H7 (cell line): ENCODE data around the gene HNF1B. TPM values are rescaled to one million over a fixed set of nuclear protein-coding genes. Genes with fewer than 3 reads are reported as not detected.

Experiments used
- DNase-seq: peaks from one replicate; pipeline ENCODE4 v3.0.0; 2012
- H3K27me3 ChIP-seq: 2 replicates; pipeline ENCODE4 v1.6.0; 2011; ENCODE audit warnings: mild to moderate bottlenecking, low read length; ENCODE audit not compliant: control insufficient read depth, insufficient read depth
- H3K36me3 ChIP-seq: replicated peaks from 2 replicates; pipeline ENCODE4 v1.5.1; 2011; ENCODE audit warnings: low read length; ENCODE audit not compliant: control insufficient read depth, insufficient read depth
- H3K4me3 ChIP-seq: 2 replicates; pipeline ENCODE4 v1.5.1; 2011; ENCODE audit warnings: low read depth, mild to moderate bottlenecking, control low read depth, low read length, moderate library complexity; ENCODE audit not compliant: insufficient read depth
- total RNA-seq: library from RNA; depleted of rRNA; stranded (reverse); fragments of >200 nt; shearing (Covaris generic); gene quantifications from 2 replicates; pipeline ENCODE4 v1.2.3, GENCODE V29; 2014

Gene HNF1B
- total RNA-seq, 1 experiment from 2014 or later, result 1.1 TPM

DNA sequence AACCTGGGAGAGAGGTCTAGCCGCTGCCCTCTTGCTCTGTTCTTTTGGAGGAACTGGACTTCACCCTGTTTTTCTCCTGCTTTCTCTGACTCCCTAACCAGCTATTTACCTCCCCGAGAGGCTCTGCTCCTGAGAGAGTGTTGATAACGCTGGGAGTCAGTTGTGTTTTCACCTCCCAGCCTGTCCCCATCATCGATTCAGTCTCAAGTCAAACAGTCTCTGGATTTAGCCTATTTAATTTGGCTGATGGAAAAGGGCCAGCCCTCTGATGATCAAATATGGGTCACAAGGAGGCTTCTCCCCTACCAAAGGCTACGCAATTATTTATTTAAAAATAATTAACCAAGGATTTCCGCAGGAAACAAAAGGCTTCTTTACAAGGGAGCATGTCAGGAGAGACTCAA, 31.8 kb downstream of the HNF1B start:
- no peaks in the 10 kb centered on the region for H3K36me3 ChIP-seq
- DNase-seq, result no peak
- H3K27me3 ChIP-seq, result no peaks in the 10 kb centered on the region
- H3K4me3 ChIP-seq, result no peak overlapping the region

DNA sequence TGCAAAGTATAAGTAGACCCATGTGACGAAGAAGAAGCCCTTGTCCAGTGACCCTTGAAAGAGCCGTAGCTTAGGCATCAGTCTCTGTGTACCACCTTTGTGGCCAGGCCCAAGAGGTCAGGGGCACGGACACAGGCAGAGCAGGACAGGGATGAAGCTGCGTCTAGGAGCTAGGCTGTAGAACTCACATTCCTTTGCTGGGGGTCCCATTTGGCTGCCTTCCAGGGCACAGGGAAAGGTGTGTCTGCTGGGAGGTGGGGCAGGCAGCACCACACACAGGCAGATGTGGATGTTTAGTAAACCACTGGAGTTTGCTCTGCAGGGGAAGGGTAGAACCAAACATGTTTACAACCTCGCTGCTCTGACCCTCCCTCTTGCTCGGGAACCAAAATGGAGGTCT, 33.7 kb downstream of the HNF1B start:
- H3K4me3 ChIP-seq, result no peak overlapping the region
- H3K36me3 ChIP-seq, result no peaks in the 10 kb centered on the region
- DNase-seq, result no peak
- H3K27me3 ChIP-seq, result no peaks in the 10 kb centered on the region

DNA sequence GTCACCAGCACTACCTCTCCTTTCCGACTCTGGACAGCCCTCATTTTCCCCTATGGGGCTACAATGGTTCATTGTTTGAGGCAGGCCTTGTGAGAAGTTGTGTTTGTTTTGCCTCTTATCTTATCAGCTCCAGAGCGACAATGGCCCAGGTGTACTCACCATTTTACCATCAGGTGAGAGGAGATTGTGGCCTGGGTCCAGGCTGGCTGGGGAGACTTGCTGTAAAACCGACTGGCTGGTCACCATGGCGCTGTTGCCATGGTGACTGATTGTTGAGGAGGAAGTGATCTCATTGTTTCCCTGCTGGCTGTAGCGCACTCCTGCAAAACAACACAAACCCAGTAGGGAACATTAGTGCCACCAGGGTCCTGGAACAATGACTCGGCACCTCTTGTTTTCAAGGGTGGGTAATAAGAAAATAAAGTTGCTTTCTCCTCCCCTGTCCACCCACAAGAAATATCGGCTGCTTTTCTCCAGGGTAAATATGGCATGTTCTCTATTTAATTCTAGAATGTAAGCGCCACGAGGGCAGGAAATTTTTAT, 34.4 kb downstream of the HNF1B start:
- Histone ChIP-seq H3K36me3 (no peaks in the 10 kb centered on the region), H3K27me3 (no peaks in the 10 kb centered on the region), H3K4me3 (no peak overlapping the region)
- peak; percentile 77 for DNase-seq

DNA sequence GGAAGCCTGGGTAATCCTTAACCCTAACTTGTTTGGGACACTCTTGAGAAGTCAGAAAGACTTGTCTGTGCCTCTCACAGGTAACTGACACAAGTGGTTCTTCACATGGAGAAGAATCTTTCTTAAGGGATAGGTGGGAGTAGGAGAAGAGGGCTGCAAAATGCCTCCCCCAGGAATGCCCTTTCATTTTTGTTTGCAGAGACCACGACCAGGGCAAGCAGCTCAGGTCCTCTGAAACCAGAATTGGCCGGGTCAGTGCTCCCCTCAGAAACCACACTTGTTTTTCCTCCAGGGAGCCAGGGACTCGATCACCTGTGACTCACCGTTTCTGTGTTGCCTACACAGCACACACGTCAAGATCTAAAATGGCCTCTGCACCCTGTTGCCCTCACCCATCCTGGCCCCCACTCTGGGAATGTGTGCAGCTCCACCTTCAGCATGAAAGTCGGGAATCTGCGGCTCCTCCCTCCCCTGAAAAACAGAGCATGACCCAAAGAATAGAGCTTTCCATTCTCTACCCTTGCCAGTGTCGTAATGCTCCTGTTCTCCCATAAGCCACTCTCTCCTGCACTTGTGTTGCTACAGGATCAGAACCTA, 36.1 kb downstream of the HNF1B start:
- Histone ChIP-seq H3K4me3 (no peak overlapping the region), H3K27me3 (no peaks in the 10 kb centered on the region), H3K36me3 (no peaks in the 10 kb centered on the region)
- no peak for DNase-seq

DNA sequence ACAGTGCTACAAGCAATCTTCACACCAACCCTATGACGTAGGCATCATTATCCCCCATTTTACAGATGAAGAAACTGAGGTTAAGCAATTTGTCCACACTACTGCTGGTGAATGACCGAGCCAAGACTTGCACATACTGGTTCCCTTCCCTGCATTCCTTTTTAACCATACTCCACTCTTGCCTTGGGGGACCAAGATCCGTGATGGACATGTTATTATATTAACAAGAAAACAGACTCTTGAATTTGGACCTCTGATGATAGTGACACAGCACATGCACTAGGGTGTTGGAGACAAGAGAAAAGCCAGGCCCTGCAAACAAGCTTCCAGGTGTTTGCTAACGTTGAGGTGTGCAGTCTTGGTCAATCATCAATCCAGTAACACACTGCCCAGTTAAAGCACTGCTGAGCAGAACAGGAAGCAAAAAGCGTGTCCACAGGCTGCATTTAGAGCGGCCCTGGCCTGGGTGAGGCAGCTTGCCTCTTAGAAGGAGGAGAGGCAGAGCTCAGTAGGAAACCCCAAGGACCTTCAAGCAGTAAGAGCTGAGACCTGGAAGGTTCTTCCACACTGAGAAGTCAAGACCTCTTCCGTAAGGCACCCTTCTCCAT, 36.7 kb downstream of the HNF1B start:
- no peak overlapping the region for H3K4me3 ChIP-seq
- H3K36me3 ChIP-seq, result no peaks in the 10 kb centered on the region
- no peaks in the 10 kb centered on the region for H3K27me3 ChIP-seq
- DNase-seq, result no peak

DNA sequence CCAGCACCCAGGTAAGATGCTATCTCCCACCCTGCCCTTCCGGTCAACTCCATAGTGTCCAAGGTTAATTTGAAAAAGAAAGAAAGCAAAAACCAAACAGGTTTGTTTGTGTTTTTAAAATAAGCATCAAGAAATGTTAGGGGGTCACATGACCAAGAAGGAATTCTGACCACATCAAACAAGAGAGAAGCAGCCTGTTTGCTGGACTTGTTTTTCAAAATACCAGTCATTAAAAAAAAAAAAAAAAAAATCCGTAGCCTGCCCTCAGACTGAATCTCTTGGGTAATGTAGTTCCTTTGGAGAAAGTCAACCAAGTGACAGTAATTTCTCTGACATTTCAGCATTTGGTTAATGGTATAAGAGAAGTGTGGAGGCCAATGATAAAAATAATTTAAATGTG, 38.4 kb downstream of the HNF1B start:
- Histone ChIP-seq H3K27me3 (no peaks in the 10 kb centered on the region), H3K4me3 (no peak overlapping the region), H3K36me3 (no peaks in the 10 kb centered on the region)
- DNase-seq, result no peak

DNA sequence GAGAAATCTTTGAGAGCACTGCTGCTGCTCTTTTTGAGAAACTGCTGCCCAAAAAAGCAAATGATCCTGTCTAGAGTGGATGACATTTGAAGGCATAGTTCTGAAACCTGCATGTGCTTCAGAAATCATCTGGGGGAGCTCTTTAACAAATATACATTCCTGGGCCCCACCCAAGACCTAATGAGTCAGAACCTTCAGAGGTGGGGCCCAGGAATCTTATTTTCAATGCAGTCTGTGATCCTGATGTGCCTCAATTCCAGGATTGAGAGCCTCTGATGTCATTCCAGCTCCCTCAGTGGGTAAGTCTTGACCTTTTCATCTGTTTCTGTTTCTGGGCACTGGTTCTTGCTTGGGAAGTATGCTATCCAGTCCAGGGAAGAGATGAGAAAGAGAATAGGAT, 42.3 kb downstream of the HNF1B start:
- no peak overlapping the region for H3K4me3 ChIP-seq
- no peak for DNase-seq
- H3K36me3 ChIP-seq, result no peaks in the 10 kb centered on the region
- H3K27me3 ChIP-seq, result no peaks in the 10 kb centered on the region

DNA sequence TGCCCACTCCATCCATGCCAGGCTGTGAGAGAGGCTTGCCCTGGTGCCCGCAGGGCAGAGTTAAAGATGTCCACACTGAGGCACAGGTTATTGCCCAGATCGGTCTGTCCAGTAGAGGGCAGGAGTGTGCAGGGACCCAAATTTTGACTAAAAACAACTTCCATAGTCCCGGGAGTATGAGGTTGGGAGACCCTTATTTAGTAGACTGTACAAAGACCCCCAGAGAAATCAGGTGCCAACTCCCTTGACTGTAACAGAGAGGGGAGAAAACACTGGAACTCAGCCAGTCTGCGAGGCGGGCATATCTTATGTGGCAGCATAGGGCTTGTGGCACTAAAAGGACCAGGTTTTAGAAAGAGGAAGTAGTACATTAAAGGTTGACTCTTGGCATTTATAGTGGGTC, 43.4 kb downstream of the HNF1B start:
- no peak overlapping the region for H3K4me3 ChIP-seq
- DNase-seq, result peak; percentile 81
- H3K27me3 ChIP-seq, result no peaks in the 10 kb centered on the region
- no peaks in the 10 kb centered on the region for H3K36me3 ChIP-seq

DNA sequence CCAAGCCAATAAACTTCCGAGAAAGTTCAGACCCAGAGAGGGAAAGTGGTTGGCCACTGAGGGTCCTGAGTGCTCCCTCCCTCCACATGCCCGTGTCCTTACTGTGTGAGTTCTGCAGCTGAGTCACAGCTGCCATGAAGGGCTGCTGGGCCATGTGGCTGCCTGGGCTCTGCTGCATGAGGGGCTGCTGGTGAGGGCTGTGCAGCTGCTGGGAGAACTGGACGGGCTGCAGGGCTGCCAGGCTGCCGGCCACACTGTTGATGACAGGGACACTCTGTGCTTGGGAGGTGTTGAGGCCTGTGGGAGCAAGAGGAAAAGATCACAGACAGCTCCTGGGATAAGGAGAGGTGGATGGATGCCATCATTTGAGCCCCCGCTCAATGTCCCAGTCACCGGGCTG, 44.0 kb downstream of the HNF1B start:
- no peaks in the 10 kb centered on the region for H3K27me3 ChIP-seq
- no peak overlapping the region for H3K4me3 ChIP-seq
- no peak for DNase-seq
- H3K36me3 ChIP-seq, result no peaks in the 10 kb centered on the region

DNA sequence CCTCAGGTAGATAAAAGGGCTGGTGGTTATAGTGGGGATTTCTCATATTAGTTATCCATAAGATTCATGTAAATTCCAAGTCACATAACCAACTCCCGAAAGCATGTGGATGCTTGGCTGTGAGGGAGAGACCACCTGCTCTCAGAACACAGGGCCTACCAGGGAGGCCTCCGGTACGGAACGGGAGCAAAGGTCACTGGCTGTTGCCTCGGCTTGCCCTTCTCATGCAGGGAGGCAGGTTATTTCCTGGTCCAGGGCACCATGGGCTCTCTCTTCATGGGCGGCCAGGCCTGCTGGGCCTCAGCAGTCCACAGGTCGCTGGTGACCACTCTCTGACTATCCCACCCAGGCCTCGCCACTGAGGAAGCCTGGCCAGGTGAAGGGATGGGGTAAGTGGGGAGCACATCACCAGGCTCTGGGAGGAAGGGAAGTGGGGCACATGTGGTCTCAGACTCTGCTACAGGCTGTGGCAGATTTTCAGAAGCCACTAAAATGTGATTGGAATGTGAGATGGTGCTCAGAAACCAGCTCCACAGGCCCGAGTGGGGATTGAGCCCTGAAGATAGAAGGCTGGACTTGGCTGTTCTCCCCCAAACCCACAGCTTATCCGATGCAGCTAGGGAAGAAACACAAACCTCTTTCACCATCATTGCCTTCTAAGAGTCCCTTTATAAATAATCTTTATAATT, 45.4 kb downstream of the HNF1B start:
- DNase-seq, result no peak
- H3K4me3 ChIP-seq, result no peak overlapping the region
- no peaks in the 10 kb centered on the region for H3K27me3 ChIP-seq
- no peaks in the 10 kb centered on the region for H3K36me3 ChIP-seq

DNA sequence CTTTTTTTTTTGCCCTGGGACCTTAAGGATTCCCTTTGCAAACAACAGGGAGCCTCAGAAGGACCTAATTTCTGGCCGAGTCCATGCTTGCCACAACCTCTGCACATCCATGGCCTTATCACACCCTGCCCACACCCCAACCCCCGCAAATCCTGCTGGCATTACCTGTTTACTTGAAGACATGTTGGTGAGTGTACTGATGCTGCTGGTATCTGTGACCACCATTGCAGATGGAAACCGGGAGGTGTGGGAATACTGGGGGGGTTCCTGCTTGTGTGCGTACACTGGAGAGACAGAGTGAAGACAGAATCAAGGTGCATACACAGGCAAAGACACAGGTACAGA, 46.0 kb downstream of the HNF1B start:
- no peak for DNase-seq
- no peak overlapping the region for H3K4me3 ChIP-seq
- H3K27me3 ChIP-seq, result no peaks in the 10 kb centered on the region
- no peaks in the 10 kb centered on the region for H3K36me3 ChIP-seq

DNA sequence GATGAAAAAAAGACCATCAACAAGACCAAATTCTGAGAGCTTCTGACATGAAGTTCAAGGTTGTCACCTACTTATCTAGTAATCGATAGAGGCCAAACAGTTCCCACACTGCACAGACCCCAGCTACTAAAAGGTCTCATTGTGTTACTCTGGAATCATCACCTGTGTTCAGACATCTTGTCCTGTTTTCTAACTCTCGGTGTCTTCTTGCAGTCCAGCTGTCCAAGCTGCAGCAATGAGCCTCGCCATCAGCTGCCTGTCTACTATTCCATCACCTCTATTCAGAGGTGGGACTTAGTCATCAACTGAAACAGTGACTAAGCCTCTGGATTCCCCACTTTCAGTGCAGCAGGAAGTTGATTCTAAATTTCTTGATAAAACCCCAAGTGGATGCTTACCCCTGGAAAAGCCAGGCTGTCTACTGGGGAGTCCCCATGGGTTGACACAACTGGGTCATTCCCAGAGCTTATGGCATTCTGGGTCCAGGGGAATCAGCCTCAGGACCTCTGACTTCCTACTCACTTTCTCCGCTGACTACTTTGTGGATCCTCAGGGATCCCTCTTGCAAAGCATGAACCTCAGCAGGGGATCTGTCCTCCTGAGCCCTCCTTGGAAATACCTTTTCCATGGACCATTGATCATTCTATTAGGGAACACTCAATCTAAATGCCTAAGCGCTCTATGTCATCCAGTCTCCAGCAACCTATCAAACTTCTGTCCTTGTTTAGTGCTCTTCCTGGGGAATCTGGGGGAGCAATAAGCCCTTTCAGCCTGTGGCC, 46.5 kb downstream of the HNF1B start:
- Histone ChIP-seq H3K4me3 (no peak overlapping the region), H3K36me3 (no peaks in the 10 kb centered on the region), H3K27me3 (no peaks in the 10 kb centered on the region)
- no peak for DNase-seq

DNA sequence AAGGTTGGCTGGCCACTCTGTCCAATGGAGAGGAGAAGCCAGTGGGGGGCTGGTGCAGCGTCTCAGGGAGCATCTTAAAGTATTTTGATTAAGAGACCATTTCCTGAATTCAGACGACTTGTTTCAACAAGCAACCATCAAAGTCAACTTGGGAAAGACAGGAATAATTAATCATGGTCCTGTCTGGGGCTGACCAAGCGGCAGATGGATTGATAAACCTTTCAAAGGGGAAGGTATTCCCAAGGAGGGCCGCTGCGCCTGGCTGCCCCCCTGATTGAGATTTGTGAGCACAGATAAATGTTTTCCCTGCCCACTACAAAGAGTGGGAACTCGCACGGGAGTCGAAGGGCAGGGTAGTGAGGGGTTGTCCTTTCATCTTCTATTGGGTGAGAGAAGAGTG, 47.5 kb downstream of the HNF1B start:
- no peak for DNase-seq
- no peaks in the 10 kb centered on the region for H3K27me3 ChIP-seq
- no peaks in the 10 kb centered on the region for H3K36me3 ChIP-seq
- H3K4me3 ChIP-seq, result no peak overlapping the region

DNA sequence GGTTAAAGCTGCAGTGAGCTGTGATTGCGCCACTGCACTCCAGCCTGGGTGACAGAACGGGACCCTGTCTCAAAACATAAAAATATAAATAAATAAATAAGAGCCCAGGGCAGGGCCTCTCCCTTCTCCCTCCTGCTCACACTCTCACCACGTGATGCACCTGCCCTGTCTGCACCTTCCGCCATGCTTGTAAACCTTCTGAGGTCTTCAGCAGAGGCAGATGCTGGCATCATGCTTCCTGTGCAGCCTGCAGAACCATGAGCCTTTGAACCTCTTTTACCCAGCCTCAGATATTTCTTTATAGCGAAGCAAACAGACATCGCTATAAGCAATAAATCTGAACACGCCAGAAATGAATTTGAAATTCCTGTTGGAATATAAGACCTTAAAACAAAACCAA, 48.5 kb downstream of the HNF1B start:
- no peak for DNase-seq
- Histone ChIP-seq H3K36me3 (no peaks in the 10 kb centered on the region), H3K27me3 (no peaks in the 10 kb centered on the region), H3K4me3 (no peak overlapping the region)

DNA sequence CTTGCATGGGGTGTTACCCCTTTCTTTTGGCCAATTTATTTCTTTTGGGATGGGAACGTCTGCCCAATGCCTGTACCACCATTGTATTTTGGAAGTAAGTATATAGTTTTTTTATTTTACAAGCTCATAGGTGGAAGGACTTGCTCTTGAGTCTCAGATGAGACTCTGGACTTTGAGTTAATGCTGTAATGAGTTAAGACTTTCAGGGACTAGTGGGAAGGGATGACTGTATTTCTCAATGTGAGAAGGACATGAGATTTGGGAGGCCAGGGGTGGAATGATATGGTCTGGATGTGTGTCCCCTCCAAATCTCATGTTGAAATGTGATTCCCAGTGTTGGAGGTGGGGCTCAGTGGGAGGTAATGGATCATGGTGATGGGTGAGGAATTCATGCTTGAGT, 49.1 kb downstream of the HNF1B start:
- no peaks in the 10 kb centered on the region for H3K36me3 ChIP-seq
- no peak for DNase-seq
- no peak overlapping the region for H3K4me3 ChIP-seq
- no peaks in the 10 kb centered on the region for H3K27me3 ChIP-seq
